CD14-positive monocyte (primary cell): ENCODE measurements around the gene ISG15. TPM values are rescaled to one million over a fixed set of nuclear protein-coding genes. Genes with fewer than 3 reads are reported as not detected.

Experiments used
- DNase-seq, 3 donors: peaks; one replicate each; pipeline ENCODE4 v3.0.0-alpha.2; 2011 to 2022
- H2AFZ ChIP-seq: 2 replicates; pipeline ENCODE4 v1.6.0; 2012; ENCODE audit warnings: mild to moderate bottlenecking, low read depth, low read length, inconsistent platforms; ENCODE audit not compliant: insufficient read depth, poor library complexity, severe bottlenecking
- H3K27ac ChIP-seq, 2 donors: 1 replicate in 1 of 2; 2 replicates in 1 of 2; pipeline ENCODE4 v1.5.1; 2012 to 2013; ENCODE audit warnings: low read length in 2 of 2, control low read depth in 1 of 2, inconsistent platforms in 1 of 2, low read depth in 1 of 2, mild to moderate bottlenecking in 1 of 2
- H3K27me3 ChIP-seq, 2 donors: one replicate each; pipeline versions ENCODE4 v1.6.0 to v1.6.1; 2011 to 2013; ENCODE audit warnings: low read length in 2 of 2; ENCODE audit not compliant: control insufficient read depth in 2 of 2, insufficient read depth in 2 of 2
- H3K36me3 ChIP-seq, 2 donors: replicated peaks in 1 of 2; 1 replicate in 1 of 2; 2 replicates in 1 of 2; pipeline versions ENCODE4 v1.5.1 to v1.6.1; 2012 to 2013; ENCODE audit warnings: low read length in 2 of 2, control low read depth in 1 of 2, inconsistent platforms in 1 of 2, mild to moderate bottlenecking in 1 of 2; ENCODE audit not compliant: insufficient read depth in 2 of 2, control insufficient read depth in 1 of 2
- H3K4me1 ChIP-seq, 2 donors: 1 replicate in 1 of 2; 2 replicates in 1 of 2; pipeline versions ENCODE4 v1.5.1 to v1.6.1; 2012 to 2013; ENCODE audit warnings: low read length in 2 of 2, control low read depth in 1 of 2, inconsistent platforms in 1 of 2, mild to moderate bottlenecking in 1 of 2, moderate library complexity in 1 of 2; ENCODE audit not compliant: insufficient read depth in 2 of 2, control insufficient read depth in 1 of 2
- H3K4me2 ChIP-seq: replicated peaks from 2 replicates; pipeline ENCODE3; 2012; ENCODE audit warnings: low read length, moderate library complexity, mild to moderate bottlenecking; ENCODE audit not compliant: poor library complexity, severe bottlenecking; ENCODE audit errors: extremely low read depth
- H3K4me3 ChIP-seq, 3 experiments: fragments of 200-600 bp in 1 of 3; sonication (generic) in 1 of 3; replicated peaks in 1 of 3; 1 replicate in 2 of 3; 2 replicates in 1 of 3; pipeline ENCODE4 v1.5.1; 2011 to 2013; ENCODE audit warnings: low read length in 3 of 3, mild to moderate bottlenecking in 3 of 3, control low read depth in 2 of 3, low read depth in 2 of 3, inconsistent platforms in 1 of 3, moderate library complexity in 1 of 3
- H3K79me2 ChIP-seq: 2 replicates; pipeline ENCODE4 v1.6.0; 2012; ENCODE audit warnings: mild to moderate bottlenecking, control low read depth, inconsistent platforms, low read length, moderate library complexity; ENCODE audit not compliant: insufficient read depth
- H3K9ac ChIP-seq: 2 replicates; pipeline ENCODE4 v1.6.0; 2017; ENCODE audit warnings: low read length, mild to moderate bottlenecking; ENCODE audit not compliant: insufficient read depth, poor library complexity, severe bottlenecking
- H3K9me3 ChIP-seq, 2 donors: replicated peaks in 1 of 2; 1 replicate in 1 of 2; 2 replicates in 1 of 2; pipeline versions ENCODE4 v1.5.1 to v1.6.1; 2012 to 2013; ENCODE audit warnings: low read length in 2 of 2, control low read depth in 1 of 2; ENCODE audit not compliant: control insufficient read depth in 1 of 2, insufficient read depth in 1 of 2
- H4K20me1 ChIP-seq: 2 replicates; pipeline ENCODE4 v1.6.0; 2012; ENCODE audit warnings: mild to moderate bottlenecking, low read length, control low read depth, moderate library complexity; ENCODE audit not compliant: insufficient read depth
- H3K27ac Mint-ChIP-seq, 7 donors: one replicate each; pipeline ENCODE4 v1.8.0; 2020; ENCODE audit warnings: mild to moderate bottlenecking in 7 of 7, mixed read lengths in 7 of 7, moderate library complexity in 6 of 7, inconsistent platforms in 2 of 7
- H3K27me3 Mint-ChIP-seq, 3 donors: one replicate each; pipeline ENCODE4 v1.8.0; 2021 to 2022; ENCODE audit warnings: low read depth in 3 of 3, mild to moderate bottlenecking in 3 of 3, mixed read lengths in 3 of 3, moderate library complexity in 3 of 3, inconsistent platforms in 1 of 3
- H3K36me3 Mint-ChIP-seq, 2 donors: one replicate each; pipeline ENCODE4 v1.8.0; 2020; ENCODE audit warnings: mixed read lengths in 2 of 2, inconsistent platforms in 1 of 2, mild to moderate bottlenecking in 1 of 2
- H3K4me1 Mint-ChIP-seq: one replicate; pipeline ENCODE4 v1.8.0; 2020; ENCODE audit warnings: mild to moderate bottlenecking, mixed read lengths
- H3K4me3 Mint-ChIP-seq, 2 donors: one replicate each; pipeline ENCODE4 v1.8.0; 2020; ENCODE audit warnings: mild to moderate bottlenecking in 2 of 2, mixed read lengths in 2 of 2, moderate library complexity in 1 of 2
- H3K9me3 Mint-ChIP-seq, 7 donors: one replicate each; pipeline ENCODE4 v1.8.0; 2020 to 2022; ENCODE audit warnings: mixed read lengths in 7 of 7, mild to moderate bottlenecking in 6 of 7, moderate library complexity in 6 of 7, inconsistent platforms in 2 of 7
- WGBS: methylation state at CpG from one replicate; pipeline ENCODE4 v1.1.5; 2013; ENCODE audit warnings: missing lambda C conversion rate; ENCODE audit not compliant: insufficient coverage; 5-methylcytosine and 5-hydroxymethylcytosine counted together
- intact Hi-C, 2 donors: fragments of 100-400 bp; cut with micrococcal nuclease; formaldehyde crosslinking; loops; one replicate each; pipeline versions ENCODE4 v1.15.0 to v1.15.1; 2023
- polyA plus RNA-seq, 3 donors: library from polyadenylated mRNA; depleted of rRNA in 1 of 3; unstranded in 2 of 3; stranded (reverse) in 1 of 3; fragments of 300-500 nt in 2 of 3; fragments of >200 nt in 1 of 3; fragmentation: Illumina TruSeq in 2 of 3; gene quantifications; 1 replicate in 2 of 3; 2 replicates in 1 of 3; pipeline ENCODE4 v1.2.3, GENCODE V29; 2012 to 2021
- TF ChIP-seq, protein P1 (sequence below): fragments of 200-600 bp; IDR thresholded peaks from one replicate; pipeline ENCODE4 v1.8.0; 2022; ENCODE audit warnings: antibody characterized with exemption, mild to moderate bottlenecking

The ISG15 gene
- polyA plus RNA-seq, 3 donors: 128 to 241 (median 145) TPM

DNA sequence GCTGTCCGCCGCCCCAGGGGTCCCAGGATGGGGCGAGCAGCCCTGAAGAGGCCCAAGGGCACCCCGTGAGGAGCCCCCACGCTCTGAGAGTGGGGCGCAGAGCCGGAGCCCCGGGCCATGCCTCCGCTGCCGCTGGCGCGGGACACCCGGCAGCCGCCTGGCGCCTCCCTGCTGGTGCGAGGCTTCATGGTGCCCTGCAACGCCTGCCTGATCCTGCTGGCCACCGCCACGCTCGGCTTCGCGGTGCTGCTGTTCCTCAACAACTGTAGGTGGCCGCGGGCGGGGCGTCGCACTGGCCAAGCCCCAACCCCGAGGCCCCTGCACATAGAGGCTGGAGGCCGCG, 21.1 kb downstream of the ISG15 start:
- Histone ChIP-seq H3K4me3 (no peak overlapping the region), H3K9me3 (peaks cover 2 to 4% of the 10 kb centered on the region in 2 donors), H3K27me3 (peaks cover 8 to 66% of the 10 kb centered on the region in 2 donors), H3K4me1 (peaks cover 18 to 32% of the 10 kb centered on the region in 2 donors), H2AFZ (no peak overlapping the region), H3K79me2 (no peaks in the 10 kb centered on the region), H3K36me3 (no peaks in the 10 kb centered on the region), H3K27ac (no peak overlapping the region), H3K4me2 (no peak overlapping the region), H3K9ac (no peak overlapping the region), H4K20me1 (no peaks in the 10 kb centered on the region)
- Mint-ChIP-seq H3K36me3 (peaks cover 2 to 4% of the 10 kb centered on the region in 2 donors), H3K27ac (no peak overlapping the region), H3K4me1 (peaks cover 20% of the 10 kb centered on the region), H3K27me3 (peaks cover 39 to 62% (median 58%) of the 10 kb centered on the region in 3 donors), H3K4me3 (peak overlapping the region in 1 of 2 donors; percentile 78), H3K9me3 (peaks cover 0 to 15% (median 6%) of the 10 kb centered on the region in 7 donors)
- WGBS: 29% methylated on average over 30 of the region's 30 CpGs
- DNase-seq: no peak
- TF ChIP-seq, protein P1, sequence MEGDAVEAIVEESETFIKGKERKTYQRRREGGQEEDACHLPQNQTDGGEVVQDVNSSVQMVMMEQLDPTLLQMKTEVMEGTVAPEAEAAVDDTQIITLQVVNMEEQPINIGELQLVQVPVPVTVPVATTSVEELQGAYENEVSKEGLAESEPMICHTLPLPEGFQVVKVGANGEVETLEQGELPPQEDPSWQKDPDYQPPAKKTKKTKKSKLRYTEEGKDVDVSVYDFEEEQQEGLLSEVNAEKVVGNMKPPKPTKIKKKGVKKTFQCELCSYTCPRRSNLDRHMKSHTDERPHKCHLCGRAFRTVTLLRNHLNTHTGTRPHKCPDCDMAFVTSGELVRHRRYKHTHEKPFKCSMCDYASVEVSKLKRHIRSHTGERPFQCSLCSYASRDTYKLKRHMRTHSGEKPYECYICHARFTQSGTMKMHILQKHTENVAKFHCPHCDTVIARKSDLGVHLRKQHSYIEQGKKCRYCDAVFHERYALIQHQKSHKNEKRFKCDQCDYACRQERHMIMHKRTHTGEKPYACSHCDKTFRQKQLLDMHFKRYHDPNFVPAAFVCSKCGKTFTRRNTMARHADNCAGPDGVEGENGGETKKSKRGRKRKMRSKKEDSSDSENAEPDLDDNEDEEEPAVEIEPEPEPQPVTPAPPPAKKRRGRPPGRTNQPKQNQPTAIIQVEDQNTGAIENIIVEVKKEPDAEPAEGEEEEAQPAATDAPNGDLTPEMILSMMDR: no peak
- intact Hi-C loops: loop anchor here in 1 of 2 donors (5.0 to 10.0 kb wide), 3 partner anchors 33 to 200 kb away; partner anchors contain the start of genes B3GALT6, C1orf159 and SDF4

DNA sequence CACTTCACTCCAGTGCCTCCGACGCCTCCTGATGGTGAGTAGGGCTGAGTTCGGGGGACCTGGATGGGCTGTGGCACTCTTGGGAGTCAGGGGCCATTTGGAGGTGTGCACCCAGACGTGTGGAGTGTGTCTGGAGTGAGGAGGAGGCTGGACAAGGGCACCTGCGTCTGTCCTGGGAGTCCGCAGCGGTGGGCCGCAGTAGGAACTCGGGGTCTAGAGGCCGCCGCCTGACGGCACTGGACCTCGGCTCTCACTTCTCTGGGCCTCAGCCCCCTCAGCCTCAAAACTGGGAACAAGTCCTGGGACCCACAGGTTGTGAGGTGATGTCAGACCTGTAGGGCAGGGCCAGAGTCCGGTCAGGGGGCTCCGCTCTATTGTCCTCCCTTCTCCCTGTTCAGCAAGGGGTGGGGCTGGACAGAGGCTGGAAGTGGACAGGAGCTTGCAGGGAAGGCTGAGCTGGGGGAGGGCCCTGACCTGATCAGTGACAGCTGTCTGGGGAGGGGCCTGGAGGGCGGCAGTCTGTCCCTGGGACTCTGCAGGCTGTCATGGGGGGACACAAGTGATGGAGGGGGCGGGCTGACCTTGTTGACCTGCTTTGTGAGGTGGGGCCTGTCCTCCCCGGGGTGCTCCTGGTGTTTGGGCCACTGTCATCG, 22.1 kb downstream of the ISG15 start:
- Mint-ChIP-seq H3K4me3 (peak overlapping the region in 1 of 2 donors; percentile 75), H3K27ac (no peak overlapping the region), H3K4me1 (peaks cover 28% of the 10 kb centered on the region), H3K36me3 (peaks cover 4% of the 10 kb centered on the region in 2 donors), H3K9me3 (peaks cover 0 to 17% (median 7%) of the 10 kb centered on the region in 7 donors), H3K27me3 (peaks cover 49 to 72% (median 68%) of the 10 kb centered on the region in 3 donors)
- H3K36me3 ChIP-seq: no peaks in the 10 kb centered on the region
- no peak for DNase-seq
- H3K79me2 ChIP-seq: no peaks in the 10 kb centered on the region
- WGBS: 84% methylated on average over 16 of the region's 19 CpGs
- H3K4me3 ChIP-seq: no peak overlapping the region
- intact Hi-C loops: loop anchor here in 1 of 2 donors (10.0 kb wide), 2 partner anchors 79 to 199 kb away; partner anchors contain the start of genes B3GALT6, C1orf159 and SDF4
- no peak overlapping the region for H3K9ac ChIP-seq
- peaks cover 11 to 76% of the 10 kb centered on the region in 2 donors for H3K27me3 ChIP-seq
- H3K4me2 ChIP-seq: no peak overlapping the region
- peaks cover 2 to 4% of the 10 kb centered on the region in 2 donors for H3K9me3 ChIP-seq
- no peak overlapping the region for H3K27ac ChIP-seq
- H2AFZ ChIP-seq: no peak overlapping the region
- peaks cover 28 to 42% of the 10 kb centered on the region in 2 donors for H3K4me1 ChIP-seq
- no peaks in the 10 kb centered on the region for H4K20me1 ChIP-seq
- TF ChIP-seq, protein P1: no peak
